Measurements from ENCODE around the gene MYL6. TPM values are rescaled to one million over a fixed set of nuclear protein-coding genes. Genes with fewer than 3 reads are reported as not detected.
"Not testable (repeated sequence)": the region's sequence is repeated elsewhere in the genome, so short reads cannot be mapped to it uniquely, and the experiment has no call there.

The MYL6 gene
- total RNA-seq, 4 donors from 2014 or later: 1,110 to 2,359 (median 1,915) TPM

- no peaks in the 10 kb centered on the region for H3K9me3 ChIP-seq
- peak within 1 kb of the TSS; percentile 11 to 83 (median 59) for H3K4me3 ChIP-seq (replicated peaks in 1 of 3)
- H3K27ac ChIP-seq: peak within 1 kb of the TSS; percentile 88 to 93 (median 92)
- no peaks in the 10 kb centered on the region for H3K27me3 ChIP-seq
- H3K4me1 ChIP-seq: peaks cover 14 to 19% of the 10 kb centered on the region in 2 donors
- peaks cover 18 to 29% of the 10 kb centered on the region in 2 donors for H3K36me3 ChIP-seq
- TF ChIP-seq, protein P1, sequence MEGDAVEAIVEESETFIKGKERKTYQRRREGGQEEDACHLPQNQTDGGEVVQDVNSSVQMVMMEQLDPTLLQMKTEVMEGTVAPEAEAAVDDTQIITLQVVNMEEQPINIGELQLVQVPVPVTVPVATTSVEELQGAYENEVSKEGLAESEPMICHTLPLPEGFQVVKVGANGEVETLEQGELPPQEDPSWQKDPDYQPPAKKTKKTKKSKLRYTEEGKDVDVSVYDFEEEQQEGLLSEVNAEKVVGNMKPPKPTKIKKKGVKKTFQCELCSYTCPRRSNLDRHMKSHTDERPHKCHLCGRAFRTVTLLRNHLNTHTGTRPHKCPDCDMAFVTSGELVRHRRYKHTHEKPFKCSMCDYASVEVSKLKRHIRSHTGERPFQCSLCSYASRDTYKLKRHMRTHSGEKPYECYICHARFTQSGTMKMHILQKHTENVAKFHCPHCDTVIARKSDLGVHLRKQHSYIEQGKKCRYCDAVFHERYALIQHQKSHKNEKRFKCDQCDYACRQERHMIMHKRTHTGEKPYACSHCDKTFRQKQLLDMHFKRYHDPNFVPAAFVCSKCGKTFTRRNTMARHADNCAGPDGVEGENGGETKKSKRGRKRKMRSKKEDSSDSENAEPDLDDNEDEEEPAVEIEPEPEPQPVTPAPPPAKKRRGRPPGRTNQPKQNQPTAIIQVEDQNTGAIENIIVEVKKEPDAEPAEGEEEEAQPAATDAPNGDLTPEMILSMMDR (IDR thresholded peaks at IDR 0.05): peak in 1 of 6 experiments; percentile 34
- TF ChIP-seq POLR2A (IDR thresholded peaks at IDR 0.05): peak; percentile 90 to 98
- intact Hi-C loops (cut with DNase I): no loop called here
- DNase-seq: peak; percentile 94
- 0 to 1% methylated on average over 34 of the region's 34 CpGs for WGBS, 2 donors
Measured at GRCh38 chr12:56116267-56117081, 41.7 kb upstream of the MYL6 start, which contains the start of gene RPL41. Gene RPL41 (plus strand): TSS chr12:56116633.

DNA sequence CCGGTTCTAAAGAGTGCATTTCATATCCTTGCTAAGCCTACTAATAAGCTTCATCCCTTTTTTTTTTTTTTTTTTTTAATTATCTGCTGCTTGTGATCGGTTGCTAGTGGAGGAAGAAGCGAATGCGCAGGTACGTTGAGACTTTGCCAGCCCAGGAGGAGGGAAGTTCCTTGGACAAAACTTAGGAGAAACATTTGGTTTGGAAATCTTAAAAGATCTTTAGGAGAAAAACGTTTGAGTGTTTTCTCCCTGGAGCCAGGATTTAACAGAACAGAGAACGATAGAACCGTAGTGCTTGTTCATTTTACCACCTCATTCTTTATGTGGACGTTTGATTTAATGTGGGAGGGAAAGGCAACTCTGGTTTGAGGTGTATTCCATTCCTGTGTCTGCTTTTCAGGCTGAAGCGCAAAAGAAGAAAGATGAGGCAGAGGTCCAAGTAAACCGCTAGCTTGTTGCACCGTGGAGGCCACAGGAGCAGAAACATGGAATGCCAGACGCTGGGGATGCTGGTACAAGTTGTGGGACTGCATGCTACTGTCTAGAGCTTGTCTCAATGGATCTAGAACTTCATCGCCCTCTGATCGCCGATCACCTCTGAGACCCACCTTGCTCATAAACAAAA lies 41.0 kb upstream of the MYL6 start:
- Histone ChIP-seq H3K36me3 (peaks cover 14 to 25% of the 10 kb centered on the region in 2 donors), H3K27ac (peak overlapping the region; percentile 88 to 93 (median 92)), H3K4me1 (peaks cover 14 to 19% of the 10 kb centered on the region in 2 donors), H3K4me3 (replicated peaks in 1 of 3) (peak overlapping the region; percentile 11 to 83 (median 48))
- intact Hi-C loops (cut with DNase I); H3K27me3 ChIP-seq; H3K9me3 ChIP-seq: not testable (repeated sequence)
- WGBS, 2 donors: 2% methylated on average over 13 to 15 of the region's 16 CpGs
- DNase-seq: peak; percentile 13 to 14

- H3K36me3 ChIP-seq: peaks cover 12 to 17% of the 10 kb centered on the region in 2 donors
- 1 to 3% methylated on average over 29 to 30 of the region's 61 CpGs for WGBS, 2 donors
- DNase-seq: peak; percentile 99
- peak within 1 kb of the TSS; percentile 56 to 83 (median 61) for H3K4me3 ChIP-seq (replicated peaks in 1 of 3)
- H3K27me3 ChIP-seq: no peaks in the 10 kb centered on the region
- TF ChIP-seq, protein P1 (IDR thresholded peaks at IDR 0.05): peak in 4 of 6 experiments; percentile 36 to 57 (median 41)
- TF ChIP-seq POLR2A (IDR thresholded peaks at IDR 0.05): peak; percentile 72 to 95
- no peaks in the 10 kb centered on the region for H3K9me3 ChIP-seq
- intact Hi-C loops (cut with DNase I): no loop called here
- peaks cover 14 to 19% of the 10 kb centered on the region in 2 donors for H3K4me1 ChIP-seq
- H3K27ac ChIP-seq: peak within 1 kb of the TSS; percentile 88 to 94 (median 92)
Measured at GRCh38 chr12:56117778-56118687, 40.1 kb upstream of the MYL6 start, which contains the start of gene ZC3H10. Gene ZC3H10 (plus strand): TSS chr12:56118266. CDS start chr12:56120563, 2,297 bp downstream.

- H3K4me3 ChIP-seq (replicated peaks in 1 of 3): peak overlapping the region; percentile 56 to 83 (median 61)
- WGBS, 2 donors: 8 to 9% methylated on average over 13 of the region's 13 CpGs
- intact Hi-C loops (cut with DNase I): no loop called here
- peak in 1 of 2 donors; percentile 8 for DNase-seq
- TF ChIP-seq, protein P1 (IDR thresholded peaks at IDR 0.05): no peak
- TF ChIP-seq POLR2A (IDR thresholded peaks at IDR 0.05): no peak
- H3K27me3 ChIP-seq: no peaks in the 10 kb centered on the region
- H3K27ac ChIP-seq: peak overlapping the region; percentile 77 to 94 (median 87)
- peaks cover 14 to 19% of the 10 kb centered on the region in 2 donors for H3K4me1 ChIP-seq
- peaks cover 11 to 12% of the 10 kb centered on the region in 2 donors for H3K36me3 ChIP-seq
- H3K9me3 ChIP-seq: no peaks in the 10 kb centered on the region
Measured at GRCh38 chr12:56118688-56119357, 39.3 kb upstream of the MYL6 start.

Measured in thyroid gland (tissue), 4 donors.